Stimulated activated CD4-positive, alpha-beta T cell treated with anti-CD3 and anti-CD28 coated beads, Interleukin-2, amount 100 ng/mL, for 48 hours (primary cell): ENCODE measurements around the gene TGFBR3.

ENCODE experiments used
- DNase-seq, 2 donors: peaks; one replicate each; pipeline ENCODE4 v3.0.0-alpha.2; 2020

TGFBR3 gene

GRCh38 chr1:91704746-91705145 lies 181.2 kb downstream of the TGFBR3 start:
- DNase-seq, result no peak

GRCh38 chr1:91703095-91703494 lies 182.9 kb downstream of the TGFBR3 start:
- DNase-seq, result no peak

- no peak for DNase-seq
Observed at GRCh38 chr1:91701472-91701869, 184.5 kb downstream of the TGFBR3 start.

- DNase-seq, result no peak
Observed at GRCh38 chr1:91700771-91701471, 185.0 kb downstream of the TGFBR3 start.

GRCh38 chr1:91700332-91700731 lies 185.6 kb downstream of the TGFBR3 start:
- DNase-seq, result no peak

- no peak for DNase-seq
Observed at GRCh38 chr1:91699339-91699974, 186.5 kb downstream of the TGFBR3 start.

GRCh38 chr1:91697861-91698260 lies 188.1 kb downstream of the TGFBR3 start:
- DNase-seq, result no peak

- peak in 1 of 2 donors; percentile 23 for DNase-seq
Observed at GRCh38 chr1:91697416-91697815, 188.5 kb downstream of the TGFBR3 start.

- no peak for DNase-seq
Observed at GRCh38 chr1:91696321-91696720, 189.6 kb downstream of the TGFBR3 start.

GRCh38 chr1:91693557-91693956 lies 192.4 kb downstream of the TGFBR3 start:
- no peak for DNase-seq

- DNase-seq, result no peak
Observed at GRCh38 chr1:91691525-91691924, 194.4 kb downstream of the TGFBR3 start.

GRCh38 chr1:91689641-91690481 lies 196.1 kb downstream of the TGFBR3 start:
- no peak for DNase-seq

GRCh38 chr1:91687452-91687851 lies 198.5 kb downstream of the TGFBR3 start:
- no peak for DNase-seq

GRCh38 chr1:91685994-91686393 lies 200.0 kb downstream of the TGFBR3 start:
- no peak for DNase-seq

- no peak for DNase-seq
Observed at GRCh38 chr1:91684481-91685196, 201.3 kb downstream of the TGFBR3 start.

- no peak for DNase-seq
Observed at GRCh38 chr1:91683598-91683951, 202.4 kb downstream of the TGFBR3 start.

GRCh38 chr1:91682882-91683597 lies 202.9 kb downstream of the TGFBR3 start:
- no peak for DNase-seq

GRCh38 chr1:91680556-91681155 lies 205.3 kb downstream of the TGFBR3 start:
- DNase-seq, result no peak

GRCh38 chr1:91679446-91679845 lies 206.5 kb downstream of the TGFBR3 start:
- DNase-seq, result no peak

GRCh38 chr1:91676030-91676429 lies 209.9 kb downstream of the TGFBR3 start:
- DNase-seq, result no peak

GRCh38 chr1:91674107-91674506 lies 211.8 kb downstream of the TGFBR3 start:
- DNase-seq, result no peak

- no peak for DNase-seq
Observed at GRCh38 chr1:91673613-91674012, 212.3 kb downstream of the TGFBR3 start.
